HG02588 (cell line): Measurements from ENCODE around the gene SLC24A3.

Source experiments
- ATAC-seq: cut with Tn5 transposase; IDR thresholded peaks from one replicate; pipeline ENCODE4 v1.9.1; 2021; ENCODE audit warnings: mild to moderate bottlenecking, moderate library complexity; ENCODE audit not compliant: unreplicated experiment

SLC24A3 gene

GRCh38 chr20:19451231-19451922 is 238.9 kb downstream of the SLC24A3 start:
- no peak for ATAC-seq

GRCh38 chr20:19451923-19452295 is 239.5 kb downstream of the SLC24A3 start:
- ATAC-seq, result no peak

- no peak for ATAC-seq
Observed at GRCh38 chr20:19453410-19453809, 241.0 kb downstream of the SLC24A3 start.

- ATAC-seq, result no peak
Observed at GRCh38 chr20:19453862-19454261, 241.4 kb downstream of the SLC24A3 start.

DNA sequence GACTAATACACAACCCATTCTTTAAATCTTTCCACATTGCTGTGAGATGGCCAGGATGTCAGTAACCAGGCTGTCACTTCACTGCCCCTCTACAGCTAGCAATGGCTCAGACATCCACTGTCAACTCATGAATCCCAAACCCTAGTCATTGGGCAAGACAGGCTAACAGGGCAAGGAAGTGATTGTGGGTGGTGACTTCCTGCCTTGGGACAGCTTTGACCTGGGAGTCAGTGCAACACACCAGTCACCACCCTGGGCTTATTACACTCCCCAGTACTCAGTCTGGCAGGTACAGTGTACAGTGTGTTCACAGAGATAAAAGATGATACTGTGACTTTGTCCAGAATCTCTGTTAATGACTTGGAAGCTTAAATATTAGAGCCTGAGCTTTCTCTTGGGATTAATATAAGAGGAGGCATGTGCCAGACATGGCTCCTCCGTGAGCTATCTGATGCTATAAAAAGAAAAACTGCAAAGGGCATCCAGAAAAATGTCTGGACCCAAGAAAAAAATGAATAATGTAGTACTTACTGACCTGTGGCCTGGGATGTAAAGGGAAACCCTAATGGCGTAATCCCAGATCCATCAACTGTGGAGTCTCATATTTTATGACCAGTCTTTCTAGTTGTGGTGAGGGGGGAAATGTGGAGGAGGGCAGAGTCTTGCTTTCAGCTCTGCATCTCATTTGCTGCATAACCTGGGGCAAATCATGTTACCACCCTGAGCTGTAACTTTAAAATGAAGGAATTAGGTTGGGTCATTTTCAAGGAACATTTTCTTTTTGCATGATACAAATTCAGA is 244.4 kb downstream of the SLC24A3 start:
- ATAC-seq, result no peak

DNA sequence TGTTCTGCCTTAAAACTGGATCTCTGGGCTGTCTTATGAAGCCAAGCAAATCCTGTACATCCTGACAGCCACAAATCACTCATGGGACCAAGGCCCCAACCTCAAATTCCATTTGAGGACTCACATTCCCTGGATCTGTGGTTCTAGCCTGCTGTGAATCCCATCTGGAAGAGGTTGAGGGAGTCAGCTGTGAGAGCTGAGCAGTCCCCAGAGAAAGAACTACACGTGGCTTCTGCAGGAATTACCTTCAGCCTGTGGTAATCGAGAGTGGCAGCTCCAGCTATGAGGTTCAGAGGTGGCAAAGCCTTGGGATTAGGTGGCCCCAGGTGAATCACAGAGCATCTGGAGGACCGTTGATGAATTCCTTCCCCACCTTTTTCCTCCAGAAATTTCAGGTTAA is 245.2 kb downstream of the SLC24A3 start:
- no peak for ATAC-seq

- ATAC-seq, result no peak
Observed at GRCh38 chr20:19460386-19460785, 247.9 kb downstream of the SLC24A3 start.

DNA sequence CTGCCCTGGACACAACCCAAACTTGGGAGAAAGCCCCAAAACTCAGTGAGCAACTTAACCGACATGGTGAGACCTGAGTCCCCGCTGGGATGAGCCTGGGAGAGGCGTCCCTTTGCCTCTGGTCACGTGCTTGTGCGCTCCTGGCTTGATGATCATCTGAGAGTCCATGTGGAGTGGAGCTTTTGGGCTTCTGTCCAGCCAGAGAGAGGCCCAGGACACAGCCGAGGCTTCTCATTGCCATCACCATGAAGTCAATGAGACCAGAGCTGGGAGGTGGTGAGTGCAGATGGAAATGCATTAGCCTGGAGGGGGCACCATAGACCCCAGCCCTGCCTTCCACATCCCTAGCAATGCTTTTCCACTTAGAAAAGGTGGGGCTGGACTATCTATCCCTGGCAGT is 250.0 kb downstream of the SLC24A3 start:
- ATAC-seq, result no peak

DNA sequence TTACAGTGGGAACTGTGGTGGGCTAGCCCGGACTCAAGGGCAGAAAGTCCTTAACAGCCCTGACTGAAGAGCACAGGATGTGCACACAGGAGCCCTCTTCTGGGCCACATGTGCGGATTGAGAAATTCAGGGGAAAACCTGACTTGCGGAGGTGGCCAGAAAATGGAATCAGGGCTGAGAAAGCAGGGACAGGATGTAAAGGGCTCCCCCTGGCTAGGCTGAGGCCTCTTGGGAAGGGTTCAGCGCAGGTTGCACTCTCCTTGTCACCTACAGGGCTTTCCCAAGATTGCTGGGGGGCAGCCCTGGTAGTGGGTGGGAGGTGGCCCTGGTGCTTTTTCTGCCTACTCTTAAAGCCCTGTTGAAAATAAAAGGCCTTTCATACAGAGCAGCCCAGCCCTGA is 251.2 kb downstream of the SLC24A3 start:
- no peak for ATAC-seq

DNA sequence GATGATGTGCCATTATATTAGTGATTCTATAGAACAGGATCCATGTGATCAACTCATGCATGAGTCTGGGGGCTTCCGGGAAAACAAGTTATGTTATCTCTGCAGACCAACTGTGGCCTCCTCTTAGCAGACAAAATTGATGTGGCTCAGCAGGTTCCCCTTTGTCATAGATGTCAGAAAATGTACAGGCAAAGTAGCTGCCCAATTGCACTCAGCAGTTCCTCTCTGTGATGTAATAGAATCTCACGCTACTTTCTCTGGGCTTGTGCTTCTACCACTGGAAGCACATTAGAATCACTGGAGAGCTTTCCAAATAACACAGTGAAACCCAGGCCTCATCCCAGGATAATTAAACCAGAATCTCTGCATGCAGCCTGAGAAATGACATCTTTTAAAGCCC is 253.1 kb downstream of the SLC24A3 start:
- no peak for ATAC-seq

GRCh38 chr20:19466206-19466928 is 253.9 kb downstream of the SLC24A3 start:
- no peak for ATAC-seq

- ATAC-seq, result no peak
Observed at GRCh38 chr20:19473216-19473921, 260.9 kb downstream of the SLC24A3 start.

DNA sequence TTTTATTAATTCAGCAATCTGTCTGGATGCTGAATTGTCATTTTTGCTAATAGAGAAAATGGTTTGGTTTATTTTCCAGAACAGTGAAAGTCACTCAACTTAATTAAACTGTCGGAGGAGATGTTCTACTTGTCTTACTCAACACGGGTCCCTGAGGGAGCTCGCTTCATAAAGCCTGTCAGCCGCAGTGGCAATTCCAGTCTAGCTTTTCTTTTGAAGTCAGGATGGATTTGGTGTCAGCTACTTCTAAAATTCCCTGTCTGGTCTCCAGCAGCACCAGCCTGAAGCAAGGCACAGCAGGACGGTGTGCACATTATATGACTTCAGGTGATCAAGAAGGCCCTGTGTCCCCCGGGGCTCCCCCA is 261.5 kb downstream of the SLC24A3 start:
- ATAC-seq, result no peak

DNA sequence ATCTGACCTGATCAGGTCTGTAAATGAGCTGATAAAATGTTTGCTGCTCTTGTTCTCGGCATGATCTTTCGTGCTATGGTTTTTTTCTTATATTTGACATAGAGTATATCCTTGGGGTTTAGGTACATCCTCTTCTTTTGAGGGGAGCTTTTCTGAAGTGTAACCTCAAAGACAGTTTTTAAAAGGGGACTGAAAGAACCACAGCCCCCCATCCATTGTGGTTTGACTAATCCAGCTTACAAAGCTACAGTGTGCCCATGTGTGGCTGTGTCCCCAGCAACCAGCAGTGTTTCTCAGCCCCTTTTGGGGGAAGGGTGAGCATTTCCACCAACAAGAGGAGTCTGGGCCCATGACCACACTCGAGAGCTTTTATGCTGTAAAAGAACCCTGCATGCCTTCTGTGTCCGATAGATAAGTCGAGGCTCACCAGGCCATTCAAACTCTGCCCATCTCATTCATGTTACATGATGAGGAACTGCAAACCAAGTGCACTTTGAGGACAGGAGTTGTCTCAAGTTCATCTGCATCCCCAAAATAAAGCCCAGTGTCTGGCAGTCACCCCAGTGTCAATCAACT is 266.0 kb downstream of the SLC24A3 start:
- ATAC-seq, result no peak

DNA sequence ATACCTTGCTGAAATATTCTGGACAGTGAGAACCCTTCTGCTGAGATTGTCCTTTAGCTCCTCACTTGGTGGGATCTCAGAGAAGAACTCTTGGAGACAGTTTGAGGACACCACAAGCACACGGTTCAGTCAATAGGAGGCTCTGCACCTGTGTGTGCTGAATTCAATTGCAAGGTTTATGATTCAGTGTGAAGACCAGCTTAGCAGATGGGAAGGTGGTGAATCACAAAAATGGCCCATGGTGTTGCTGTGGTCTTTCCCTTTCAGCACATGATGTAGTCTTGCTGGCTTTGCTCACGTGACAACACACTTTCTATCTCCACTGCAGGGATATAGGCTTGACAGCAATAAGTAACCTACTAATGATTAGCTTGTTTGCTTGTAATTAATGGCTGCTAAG is 270.3 kb downstream of the SLC24A3 start:
- no peak for ATAC-seq

DNA sequence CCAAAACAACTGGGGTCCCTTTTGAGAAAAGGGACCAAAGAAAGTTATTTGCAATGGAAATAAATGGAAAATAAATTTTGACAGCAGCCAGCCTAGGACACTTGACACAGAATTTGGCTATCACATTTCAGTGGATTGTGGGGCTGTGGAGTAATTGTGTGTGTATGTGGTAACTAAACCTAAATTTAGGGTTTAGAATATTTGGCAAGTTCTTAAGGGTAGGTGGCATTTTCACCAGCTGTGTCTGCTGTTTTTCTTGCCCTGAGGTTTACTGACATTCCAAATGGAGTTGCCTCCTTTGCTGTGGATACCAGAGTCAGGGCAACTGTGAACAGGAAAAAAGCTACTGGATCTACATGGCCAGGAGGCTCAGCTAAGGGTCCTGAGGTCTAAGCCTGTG is 270.9 kb downstream of the SLC24A3 start:
- ATAC-seq, result no peak

DNA sequence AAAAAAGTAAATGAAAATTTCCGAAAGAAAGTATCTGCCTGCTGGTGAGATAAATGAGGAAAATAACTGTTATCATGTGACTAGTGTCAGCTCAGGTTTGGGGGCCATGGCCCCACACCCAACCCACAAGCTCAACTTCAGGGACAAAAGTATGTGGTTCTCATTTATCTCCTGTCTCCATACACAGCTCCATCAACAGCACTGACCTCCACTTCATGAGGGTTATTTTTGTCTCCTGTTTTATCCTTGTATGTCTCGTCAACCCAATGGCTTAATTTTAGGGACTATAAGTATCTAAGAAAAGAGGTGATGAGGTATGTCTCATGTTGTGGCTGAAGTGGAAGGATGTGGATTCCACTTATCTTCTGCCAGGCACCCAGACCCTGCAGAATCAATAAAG is 274.0 kb downstream of the SLC24A3 start:
- ATAC-seq, result no peak

- ATAC-seq, result no peak
Observed at GRCh38 chr20:19487420-19487819, 275.0 kb downstream of the SLC24A3 start.

DNA sequence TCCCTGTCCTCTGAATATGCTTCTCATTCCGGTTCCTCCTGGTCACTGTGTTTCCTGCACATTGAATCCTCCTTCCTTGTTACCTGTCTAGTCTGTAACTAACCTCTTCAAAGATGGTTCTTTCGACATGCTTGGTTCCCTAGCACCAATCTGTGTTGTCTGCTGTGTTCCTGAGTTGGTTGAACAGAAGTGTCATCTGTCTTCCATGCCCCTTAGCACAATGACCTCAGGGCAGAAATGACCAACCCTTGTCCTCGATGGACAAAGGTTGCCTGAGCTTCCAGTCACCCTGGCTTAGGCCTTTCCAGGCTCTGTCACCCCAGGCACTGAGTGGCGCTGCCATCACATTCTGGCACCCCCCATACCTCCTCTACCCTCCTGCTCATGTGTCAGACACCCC is 278.8 kb downstream of the SLC24A3 start:
- ATAC-seq, result no peak

GRCh38 chr20:19492116-19492515 is 279.7 kb downstream of the SLC24A3 start:
- no peak for ATAC-seq
